H1 (cell line): ENCODE data around the gene CIAO2B. TPM values are rescaled to one million over a fixed set of nuclear protein-coding genes. Genes with fewer than 3 reads are reported as not detected.

Source experiments
- EGR1 ChIP-seq: IDR thresholded peaks from 2 replicates; pipeline ENCODE4 v1.6.1; 2011; ENCODE audit warnings: low read depth, low read length, borderline replicate concordance
- POLR2AphosphoS5 ChIP-seq: IDR thresholded peaks from 2 replicates; pipeline ENCODE4 v1.6.1; 2011; ENCODE audit warnings: low read depth, low read length
- RAD21 ChIP-seq, 2 experiments: IDR thresholded peaks in 1 of 2; conservative IDR thresholded peaks in 1 of 2; 2 replicates each; pipeline ENCODE4 v1.6.1; 2011; ENCODE audit warnings: low read depth in 2 of 2, low read length in 2 of 2, improper control_type of control experiment in 1 of 2, inconsistent platforms in 1 of 2, mild to moderate bottlenecking in 1 of 2, moderate library complexity in 1 of 2
- SIRT6 ChIP-seq: IDR thresholded peaks from one replicate; pipeline ENCODE4 v1.7.1; 2012; ENCODE audit warnings: low read length, inconsistent platforms
- SIX5 ChIP-seq: IDR thresholded peaks from 2 replicates; pipeline ENCODE4 v1.6.1; 2011; ENCODE audit warnings: mild to moderate bottlenecking, low read depth, low read length
- SRF ChIP-seq: IDR thresholded peaks from 2 replicates; pipeline ENCODE4 v1.6.1; 2011; ENCODE audit warnings: mild to moderate bottlenecking, low read depth, low read length, moderate library complexity
- polyA plus RNA-seq, 7 experiments: library from polyadenylated mRNA; depleted of rRNA in 3 of 7; stranded (reverse) in 5 of 7; unstranded in 2 of 7; fragments of >200 nt in 5 of 7; fragments of 200-250 nt in 2 of 7; gene quantifications; 1 replicate in 5 of 7; 2 replicates in 1 of 7; 4 replicates in 1 of 7; pipeline versions ENCODE4 v1.2.1 to v1.2.3, GENCODE V29; 2011 to 2013; ENCODE audit warnings: missing spikeins in 2 of 7, mixed read lengths in 2 of 7
- total RNA-seq: library from RNA; stranded (reverse); fragmentation: NEBNext Ultra II Directional; extraction: Animal tissue kit (Norgen Biotek cat#: 25700); gene quantifications from 2 replicates; pipeline ENCODE4 v1.2.1, GENCODE V29; 2021
- TF ChIP-seq, protein P1 (sequence below), 3 experiments: IDR thresholded peaks; 1 replicate in 2 of 3; 2 replicates in 1 of 3; pipeline versions ENCODE4 v1.5.1 to v1.6.1; 2011; ENCODE audit warnings: low read length in 3 of 3, mild to moderate bottlenecking in 3 of 3, inconsistent platforms in 2 of 3, low read depth in 1 of 3, moderate library complexity in 1 of 3; ENCODE audit not compliant: insufficient read depth in 1 of 3; ENCODE audit errors: control extremely low read depth in 1 of 3
- TF ChIP-seq, protein P2 (sequence below): fragments of 300-600 bp; sonication (generic); IDR thresholded peaks from 2 replicates; pipeline ENCODE4 v1.7.1; 2012; ENCODE audit warnings: low read length, moderate library complexity, mild to moderate bottlenecking, inconsistent platforms; ENCODE audit not compliant: insufficient replicate concordance

CIAO2B gene
- total and polyA plus RNA-seq, 2 of the 8 experiments (the other 6 are each of a cell fraction or from before 2014, with no cell fraction given): 65.6 to 248 TPM

DNA sequence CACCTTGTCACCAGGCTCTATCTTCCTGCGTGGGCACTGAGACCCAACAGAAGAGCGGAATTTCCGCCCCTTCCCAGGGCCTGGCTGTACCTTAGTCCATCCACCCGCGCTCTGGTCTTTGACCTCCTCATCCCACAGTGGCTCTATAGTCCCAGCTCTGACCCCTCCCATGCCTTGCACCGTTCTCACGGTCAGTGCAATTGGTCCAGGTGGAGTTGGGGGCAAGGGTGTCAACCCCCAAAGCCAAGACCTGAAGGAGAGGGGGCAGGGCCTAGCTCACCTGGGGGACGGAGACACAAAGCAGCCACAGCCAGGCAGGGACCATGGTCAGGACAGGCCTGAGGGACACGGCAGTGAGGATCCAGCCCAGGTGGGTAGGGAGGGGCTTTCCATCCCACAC lies 16.5 kb downstream of the CIAO2B start (continued):
- TF ChIP-seq, protein P1, sequence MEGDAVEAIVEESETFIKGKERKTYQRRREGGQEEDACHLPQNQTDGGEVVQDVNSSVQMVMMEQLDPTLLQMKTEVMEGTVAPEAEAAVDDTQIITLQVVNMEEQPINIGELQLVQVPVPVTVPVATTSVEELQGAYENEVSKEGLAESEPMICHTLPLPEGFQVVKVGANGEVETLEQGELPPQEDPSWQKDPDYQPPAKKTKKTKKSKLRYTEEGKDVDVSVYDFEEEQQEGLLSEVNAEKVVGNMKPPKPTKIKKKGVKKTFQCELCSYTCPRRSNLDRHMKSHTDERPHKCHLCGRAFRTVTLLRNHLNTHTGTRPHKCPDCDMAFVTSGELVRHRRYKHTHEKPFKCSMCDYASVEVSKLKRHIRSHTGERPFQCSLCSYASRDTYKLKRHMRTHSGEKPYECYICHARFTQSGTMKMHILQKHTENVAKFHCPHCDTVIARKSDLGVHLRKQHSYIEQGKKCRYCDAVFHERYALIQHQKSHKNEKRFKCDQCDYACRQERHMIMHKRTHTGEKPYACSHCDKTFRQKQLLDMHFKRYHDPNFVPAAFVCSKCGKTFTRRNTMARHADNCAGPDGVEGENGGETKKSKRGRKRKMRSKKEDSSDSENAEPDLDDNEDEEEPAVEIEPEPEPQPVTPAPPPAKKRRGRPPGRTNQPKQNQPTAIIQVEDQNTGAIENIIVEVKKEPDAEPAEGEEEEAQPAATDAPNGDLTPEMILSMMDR (IDR thresholded peaks at IDR 0.05; ENCODE audit: control extremely low read depth in 1 of 3, insufficient read depth in 1 of 3, low read depth in 1 of 3, low read length in 3 of 3): no peak
- TF ChIP-seq POLR2AphosphoS5 (no peak), EGR1 (no peak), RAD21 (IDR thresholded peaks at IDR 0.05 in 1 of 2, conservative IDR thresholded peaks at IDR 0.05 in 1 of 2; ENCODE audit: low read depth in 2 of 2, low read length in 2 of 2) (no peak), SRF (no peak), SIX5 (no peak), SIRT6 (no peak)
- TF ChIP-seq, protein P2, sequence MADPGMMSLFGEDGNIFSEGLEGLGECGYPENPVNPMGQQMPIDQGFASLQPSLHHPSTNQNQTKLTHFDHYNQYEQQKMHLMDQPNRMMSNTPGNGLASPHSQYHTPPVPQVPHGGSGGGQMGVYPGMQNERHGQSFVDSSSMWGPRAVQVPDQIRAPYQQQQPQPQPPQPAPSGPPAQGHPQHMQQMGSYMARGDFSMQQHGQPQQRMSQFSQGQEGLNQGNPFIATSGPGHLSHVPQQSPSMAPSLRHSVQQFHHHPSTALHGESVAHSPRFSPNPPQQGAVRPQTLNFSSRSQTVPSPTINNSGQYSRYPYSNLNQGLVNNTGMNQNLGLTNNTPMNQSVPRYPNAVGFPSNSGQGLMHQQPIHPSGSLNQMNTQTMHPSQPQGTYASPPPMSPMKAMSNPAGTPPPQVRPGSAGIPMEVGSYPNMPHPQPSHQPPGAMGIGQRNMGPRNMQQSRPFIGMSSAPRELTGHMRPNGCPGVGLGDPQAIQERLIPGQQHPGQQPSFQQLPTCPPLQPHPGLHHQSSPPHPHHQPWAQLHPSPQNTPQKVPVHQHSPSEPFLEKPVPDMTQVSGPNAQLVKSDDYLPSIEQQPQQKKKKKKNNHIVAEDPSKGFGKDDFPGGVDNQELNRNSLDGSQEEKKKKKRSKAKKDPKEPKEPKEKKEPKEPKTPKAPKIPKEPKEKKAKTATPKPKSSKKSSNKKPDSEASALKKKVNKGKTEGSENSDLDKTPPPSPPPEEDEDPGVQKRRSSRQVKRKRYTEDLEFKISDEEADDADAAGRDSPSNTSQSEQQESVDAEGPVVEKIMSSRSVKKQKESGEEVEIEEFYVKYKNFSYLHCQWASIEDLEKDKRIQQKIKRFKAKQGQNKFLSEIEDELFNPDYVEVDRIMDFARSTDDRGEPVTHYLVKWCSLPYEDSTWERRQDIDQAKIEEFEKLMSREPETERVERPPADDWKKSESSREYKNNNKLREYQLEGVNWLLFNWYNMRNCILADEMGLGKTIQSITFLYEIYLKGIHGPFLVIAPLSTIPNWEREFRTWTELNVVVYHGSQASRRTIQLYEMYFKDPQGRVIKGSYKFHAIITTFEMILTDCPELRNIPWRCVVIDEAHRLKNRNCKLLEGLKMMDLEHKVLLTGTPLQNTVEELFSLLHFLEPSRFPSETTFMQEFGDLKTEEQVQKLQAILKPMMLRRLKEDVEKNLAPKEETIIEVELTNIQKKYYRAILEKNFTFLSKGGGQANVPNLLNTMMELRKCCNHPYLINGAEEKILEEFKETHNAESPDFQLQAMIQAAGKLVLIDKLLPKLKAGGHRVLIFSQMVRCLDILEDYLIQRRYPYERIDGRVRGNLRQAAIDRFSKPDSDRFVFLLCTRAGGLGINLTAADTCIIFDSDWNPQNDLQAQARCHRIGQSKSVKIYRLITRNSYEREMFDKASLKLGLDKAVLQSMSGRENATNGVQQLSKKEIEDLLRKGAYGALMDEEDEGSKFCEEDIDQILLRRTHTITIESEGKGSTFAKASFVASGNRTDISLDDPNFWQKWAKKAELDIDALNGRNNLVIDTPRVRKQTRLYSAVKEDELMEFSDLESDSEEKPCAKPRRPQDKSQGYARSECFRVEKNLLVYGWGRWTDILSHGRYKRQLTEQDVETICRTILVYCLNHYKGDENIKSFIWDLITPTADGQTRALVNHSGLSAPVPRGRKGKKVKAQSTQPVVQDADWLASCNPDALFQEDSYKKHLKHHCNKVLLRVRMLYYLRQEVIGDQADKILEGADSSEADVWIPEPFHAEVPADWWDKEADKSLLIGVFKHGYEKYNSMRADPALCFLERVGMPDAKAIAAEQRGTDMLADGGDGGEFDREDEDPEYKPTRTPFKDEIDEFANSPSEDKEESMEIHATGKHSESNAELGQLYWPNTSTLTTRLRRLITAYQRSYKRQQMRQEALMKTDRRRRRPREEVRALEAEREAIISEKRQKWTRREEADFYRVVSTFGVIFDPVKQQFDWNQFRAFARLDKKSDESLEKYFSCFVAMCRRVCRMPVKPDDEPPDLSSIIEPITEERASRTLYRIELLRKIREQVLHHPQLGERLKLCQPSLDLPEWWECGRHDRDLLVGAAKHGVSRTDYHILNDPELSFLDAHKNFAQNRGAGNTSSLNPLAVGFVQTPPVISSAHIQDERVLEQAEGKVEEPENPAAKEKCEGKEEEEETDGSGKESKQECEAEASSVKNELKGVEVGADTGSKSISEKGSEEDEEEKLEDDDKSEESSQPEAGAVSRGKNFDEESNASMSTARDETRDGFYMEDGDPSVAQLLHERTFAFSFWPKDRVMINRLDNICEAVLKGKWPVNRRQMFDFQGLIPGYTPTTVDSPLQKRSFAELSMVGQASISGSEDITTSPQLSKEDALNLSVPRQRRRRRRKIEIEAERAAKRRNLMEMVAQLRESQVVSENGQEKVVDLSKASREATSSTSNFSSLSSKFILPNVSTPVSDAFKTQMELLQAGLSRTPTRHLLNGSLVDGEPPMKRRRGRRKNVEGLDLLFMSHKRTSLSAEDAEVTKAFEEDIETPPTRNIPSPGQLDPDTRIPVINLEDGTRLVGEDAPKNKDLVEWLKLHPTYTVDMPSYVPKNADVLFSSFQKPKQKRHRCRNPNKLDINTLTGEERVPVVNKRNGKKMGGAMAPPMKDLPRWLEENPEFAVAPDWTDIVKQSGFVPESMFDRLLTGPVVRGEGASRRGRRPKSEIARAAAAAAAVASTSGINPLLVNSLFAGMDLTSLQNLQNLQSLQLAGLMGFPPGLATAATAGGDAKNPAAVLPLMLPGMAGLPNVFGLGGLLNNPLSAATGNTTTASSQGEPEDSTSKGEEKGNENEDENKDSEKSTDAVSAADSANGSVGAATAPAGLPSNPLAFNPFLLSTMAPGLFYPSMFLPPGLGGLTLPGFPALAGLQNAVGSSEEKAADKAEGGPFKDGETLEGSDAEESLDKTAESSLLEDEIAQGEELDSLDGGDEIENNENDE: no peak
